HG03135 (cell line): ENCODE data around the gene PARVA.

Experiments used
- ATAC-seq: cut with Tn5 transposase; IDR thresholded peaks from one replicate; pipeline ENCODE4 v1.9.1; 2021; ENCODE audit warnings: mild to moderate bottlenecking, moderate library complexity; ENCODE audit not compliant: unreplicated experiment

Gene PARVA

GRCh38 chr11:12544986-12545775, 167.8 kb downstream of the PARVA start:
- no peak for ATAC-seq

DNA sequence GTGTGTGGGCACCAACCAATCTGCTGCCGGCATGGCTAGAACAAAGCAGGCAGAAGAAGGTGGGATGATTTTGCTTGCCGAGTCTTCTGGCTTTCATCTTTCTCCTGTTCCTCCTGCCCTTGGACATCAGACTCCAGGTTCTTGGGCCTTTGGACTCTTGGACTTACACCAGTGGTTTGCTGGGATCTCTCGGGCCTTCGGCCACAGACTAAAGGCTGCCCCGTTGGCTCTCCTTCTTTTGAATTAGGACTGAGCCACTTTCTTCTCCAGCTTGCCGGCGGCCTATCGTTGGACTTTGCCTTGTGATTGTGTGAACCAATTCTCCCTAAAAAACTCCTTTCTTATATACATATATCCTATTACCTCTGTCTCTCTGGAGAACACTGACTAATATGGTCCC, 168.8 kb downstream of the PARVA start:
- ATAC-seq: no peak

DNA sequence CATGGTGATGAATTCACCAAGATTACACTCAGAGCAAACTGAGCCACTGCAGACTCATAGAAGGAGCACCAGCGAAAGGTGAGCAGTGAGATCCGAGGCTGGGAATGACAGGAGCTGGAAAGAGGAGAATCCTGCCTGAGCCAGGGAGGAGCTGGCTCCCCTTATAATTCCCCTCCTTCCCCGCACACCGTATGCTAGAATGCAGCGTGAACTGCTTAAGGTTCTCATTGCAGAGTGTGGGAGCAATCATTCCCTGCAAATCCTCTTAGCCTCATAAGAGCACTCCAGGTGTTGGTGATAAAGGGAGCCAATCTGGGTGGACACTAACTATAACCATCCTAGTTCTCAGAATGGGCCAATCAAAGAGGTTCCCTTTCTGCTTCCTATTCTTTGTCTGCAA, 169.3 kb downstream of the PARVA start:
- ATAC-seq: no peak

GRCh38 chr11:12547953-12548650, 170.7 kb downstream of the PARVA start:
- no peak for ATAC-seq

DNA sequence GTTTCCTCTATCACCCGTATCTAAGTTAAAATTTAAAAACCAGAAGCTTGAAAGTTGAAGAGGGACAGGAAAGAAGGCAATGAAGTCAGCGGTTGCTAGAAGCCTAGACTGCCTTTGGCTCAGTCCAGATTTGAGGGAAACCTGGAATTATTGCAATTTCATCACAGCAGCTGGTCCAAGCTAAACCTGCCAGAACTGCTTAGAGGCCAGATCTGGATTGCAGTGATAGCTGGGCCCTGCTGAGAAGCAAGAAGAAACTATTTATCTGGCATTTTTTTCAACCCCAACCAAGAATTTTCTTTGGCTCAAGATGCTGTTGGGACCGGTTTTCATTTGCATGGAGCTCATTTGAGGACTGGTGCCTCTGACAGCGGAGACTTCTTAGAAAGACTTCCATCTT, 175.3 kb downstream of the PARVA start:
- no peak for ATAC-seq

- no peak for ATAC-seq
Measured at GRCh38 chr11:12554122-12554521, 176.8 kb downstream of the PARVA start.

DNA sequence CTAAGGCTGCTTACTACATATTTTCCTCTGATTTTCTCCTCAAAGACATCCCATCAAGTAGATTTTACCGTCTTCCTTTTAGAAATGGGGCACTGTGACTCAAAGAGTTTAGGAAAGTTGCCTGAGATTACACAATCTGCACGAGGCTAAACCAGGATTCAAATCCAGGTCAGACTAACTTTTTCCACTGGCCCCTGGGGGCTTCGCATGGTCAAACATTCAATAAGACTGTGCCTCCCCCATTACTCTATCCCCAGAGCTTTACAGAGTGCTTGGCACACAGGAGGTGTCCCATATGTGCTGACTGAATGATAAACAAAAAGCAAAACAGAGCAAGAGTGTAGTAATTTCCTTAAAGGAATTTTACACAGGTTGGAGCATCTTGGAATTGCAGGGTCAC, 178.8 kb downstream of the PARVA start:
- ATAC-seq: no peak

DNA sequence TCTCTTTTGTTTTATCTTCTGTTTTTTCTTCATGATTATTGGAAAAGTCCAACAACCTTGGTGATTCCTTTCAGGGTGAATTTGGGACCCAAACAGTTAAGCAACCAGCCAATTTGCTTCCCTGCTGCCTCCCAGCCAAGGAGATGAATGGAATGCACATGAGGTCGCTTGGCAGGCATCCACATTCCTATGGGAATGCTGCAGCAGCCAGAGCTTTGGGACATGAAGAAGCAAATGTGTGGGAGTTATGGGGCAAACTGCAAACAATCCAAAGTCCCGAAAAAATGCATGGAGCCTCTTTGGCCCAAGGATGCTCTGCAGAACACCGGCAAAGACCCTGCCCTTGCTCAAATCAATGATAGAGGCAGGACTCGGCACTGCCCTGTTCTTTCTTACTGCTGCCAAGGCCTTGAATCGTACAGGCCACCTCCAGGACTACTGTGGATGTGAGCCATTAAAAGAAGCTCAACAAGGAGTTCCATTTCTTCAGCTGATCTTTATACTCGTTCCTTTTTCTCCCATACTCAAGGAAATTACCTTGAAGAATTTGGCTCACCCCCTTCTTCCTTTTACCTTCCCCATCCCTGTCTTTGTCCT, 179.5 kb downstream of the PARVA start:
- ATAC-seq: no peak

GRCh38 chr11:12559011-12559410, 181.6 kb downstream of the PARVA start:
- no peak for ATAC-seq

DNA sequence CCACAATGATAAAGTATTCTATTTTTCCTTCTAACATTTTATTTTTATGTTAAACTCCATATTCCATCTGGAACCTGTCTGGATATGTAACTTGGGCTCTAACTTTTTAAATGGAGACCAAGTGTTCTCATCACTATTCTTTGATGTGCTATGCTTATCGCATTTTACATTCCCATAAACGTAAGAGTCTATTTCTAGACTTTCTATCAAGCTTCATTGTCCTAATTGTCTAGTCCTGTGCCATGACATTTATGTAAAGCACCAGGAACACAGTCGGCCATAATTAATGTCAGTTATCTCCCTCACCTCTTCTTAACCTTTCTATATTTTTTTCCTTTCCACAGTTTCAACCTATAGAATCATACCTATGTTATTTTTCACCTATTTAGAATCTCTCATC, 183.0 kb downstream of the PARVA start:
- ATAC-seq: no peak

DNA sequence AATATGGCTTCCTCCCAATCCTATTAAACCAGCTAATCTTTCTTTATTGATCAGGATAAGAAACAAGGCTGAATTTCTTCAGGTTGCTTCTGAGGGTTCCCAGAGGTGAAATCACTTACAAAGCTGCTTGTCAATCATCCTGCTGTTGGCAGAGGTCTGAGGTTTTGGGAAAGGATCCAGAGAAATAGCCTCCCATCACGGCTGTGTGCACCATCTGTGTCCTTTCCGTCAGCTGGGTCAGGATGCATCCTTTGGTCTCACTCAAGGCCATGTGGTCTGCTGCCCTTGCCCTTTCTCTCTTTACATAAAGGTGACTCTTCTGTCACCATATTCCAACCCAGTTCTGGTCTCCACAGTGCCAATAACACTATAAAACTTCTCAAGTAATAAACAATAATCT, 183.5 kb downstream of the PARVA start:
- no peak for ATAC-seq

DNA sequence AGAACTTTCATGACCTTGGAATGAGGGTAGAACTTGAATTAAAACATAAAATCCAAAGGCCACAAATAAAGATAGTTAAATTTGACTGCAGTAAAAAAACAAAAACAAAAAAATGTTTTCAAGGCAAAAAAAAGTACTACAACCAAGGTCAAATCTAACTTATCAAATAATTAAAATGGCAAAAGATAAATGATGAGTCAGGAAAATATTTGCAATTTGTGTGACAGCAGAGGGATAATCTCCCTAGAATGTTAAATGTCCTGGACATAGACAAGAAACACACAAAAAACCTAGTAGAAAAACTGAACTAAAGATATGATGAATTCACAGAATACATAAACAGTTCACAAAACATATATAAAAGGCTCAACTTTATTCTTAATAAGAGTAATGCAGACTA, 186.6 kb downstream of the PARVA start:
- ATAC-seq: no peak

DNA sequence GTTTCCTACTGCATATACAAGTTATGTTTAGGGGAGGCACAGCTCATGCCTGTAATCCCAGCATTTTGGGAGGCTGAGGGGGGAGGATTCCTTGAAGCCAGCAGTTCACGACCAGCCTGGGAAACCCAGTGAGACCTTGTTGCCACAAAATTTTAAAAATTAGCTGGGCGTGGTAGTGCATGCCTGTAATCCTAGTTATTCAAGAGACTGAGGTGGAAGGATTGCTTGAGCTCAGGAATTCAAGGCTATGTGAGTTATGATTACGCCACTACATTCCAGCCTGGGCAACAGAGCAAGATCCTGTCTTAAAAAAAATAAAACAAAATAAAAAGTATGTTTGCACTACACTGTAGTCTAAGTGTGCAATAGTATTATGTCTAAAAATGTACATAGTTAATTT, 188.0 kb downstream of the PARVA start:
- ATAC-seq: no peak

DNA sequence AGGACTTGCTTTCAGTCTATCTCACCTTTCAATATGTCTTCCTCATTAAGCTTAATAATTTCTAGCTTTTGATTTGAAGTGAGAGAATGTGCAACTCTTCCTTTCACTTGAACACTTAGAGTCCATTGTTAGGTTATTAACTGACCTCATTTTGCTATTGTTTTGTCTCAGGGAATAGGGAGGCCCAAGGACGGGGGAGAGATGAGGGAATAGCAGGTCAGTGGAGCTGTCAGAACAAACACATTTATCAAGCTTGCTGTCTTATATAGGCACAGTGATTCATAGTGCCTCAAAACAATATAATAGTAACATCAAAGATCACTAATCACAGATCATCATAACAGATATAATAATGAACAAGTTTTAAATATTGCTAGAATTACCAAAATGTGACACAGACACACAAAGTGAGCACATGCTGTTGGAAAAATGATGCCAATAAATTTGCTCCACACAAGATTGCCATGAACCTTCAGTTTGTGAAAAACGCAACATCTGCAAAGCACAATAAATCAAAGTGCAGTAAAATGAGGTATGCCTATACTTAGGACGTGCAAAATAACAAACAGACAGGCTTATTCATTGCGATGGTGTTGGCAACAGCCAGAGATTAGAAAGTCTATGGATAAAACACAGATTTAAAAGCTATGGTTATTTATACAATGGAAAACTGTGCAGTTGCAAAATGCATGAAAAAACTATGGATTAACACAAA, 190.5 kb downstream of the PARVA start:
- ATAC-seq: no peak

- no peak for ATAC-seq
Measured at GRCh38 chr11:12569499-12570425, 192.4 kb downstream of the PARVA start.

DNA sequence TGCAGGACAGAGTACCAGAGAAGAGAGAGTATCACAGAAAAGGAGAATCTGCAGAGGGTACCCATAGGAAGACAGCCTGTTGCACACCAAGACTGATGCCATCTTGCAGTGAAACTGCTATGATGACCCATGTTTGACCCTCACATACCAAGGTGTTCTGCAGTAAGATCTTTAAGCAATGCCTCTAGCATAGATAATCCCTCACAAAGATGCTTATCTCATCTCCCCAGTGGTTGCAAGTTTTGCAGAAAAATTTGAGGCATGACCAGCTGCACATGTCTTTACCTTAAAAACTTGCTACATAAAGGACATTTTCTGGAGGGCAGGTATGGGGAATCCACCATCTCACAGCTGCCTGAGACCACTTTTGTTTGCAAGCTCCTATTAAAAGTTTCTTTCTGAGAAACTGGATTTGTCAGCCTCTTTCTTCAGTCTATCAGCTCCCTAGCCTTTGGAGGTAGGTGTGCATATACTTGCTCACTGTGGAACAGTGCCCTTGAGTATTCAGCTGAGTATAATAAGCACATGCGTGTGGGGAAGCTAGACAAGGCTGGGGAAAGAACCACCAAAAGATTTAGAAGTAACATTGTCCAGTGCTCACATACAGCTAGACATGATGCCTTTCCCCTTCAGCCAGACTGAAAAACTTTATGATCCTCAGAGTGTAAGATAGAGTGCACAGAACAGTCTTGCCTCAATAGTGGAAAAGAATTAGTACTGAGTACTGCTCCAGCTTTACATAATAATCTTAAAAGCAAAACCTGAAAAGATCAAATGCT, 196.5 kb downstream of the PARVA start:
- ATAC-seq: no peak

- no peak for ATAC-seq
Measured at GRCh38 chr11:12577725-12578644, 200.6 kb downstream of the PARVA start.

DNA sequence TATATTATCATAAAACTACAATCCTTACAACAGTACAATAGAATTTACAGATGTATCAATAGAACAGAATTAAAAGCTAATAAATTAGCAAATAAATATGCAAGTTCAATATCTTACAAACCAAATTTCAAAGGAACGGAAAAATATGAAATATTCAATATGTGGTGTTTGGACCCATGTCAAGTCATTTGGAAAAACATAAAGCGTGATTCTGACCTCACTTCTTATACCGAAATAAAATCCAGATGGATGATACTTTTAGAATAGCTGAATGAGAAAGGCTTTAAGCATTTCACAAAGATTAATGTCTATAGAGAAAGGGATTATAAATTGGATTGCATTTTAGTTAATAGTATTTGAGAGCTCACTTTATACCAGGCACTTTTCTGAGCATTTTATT, 204.0 kb downstream of the PARVA start:
- no peak for ATAC-seq

DNA sequence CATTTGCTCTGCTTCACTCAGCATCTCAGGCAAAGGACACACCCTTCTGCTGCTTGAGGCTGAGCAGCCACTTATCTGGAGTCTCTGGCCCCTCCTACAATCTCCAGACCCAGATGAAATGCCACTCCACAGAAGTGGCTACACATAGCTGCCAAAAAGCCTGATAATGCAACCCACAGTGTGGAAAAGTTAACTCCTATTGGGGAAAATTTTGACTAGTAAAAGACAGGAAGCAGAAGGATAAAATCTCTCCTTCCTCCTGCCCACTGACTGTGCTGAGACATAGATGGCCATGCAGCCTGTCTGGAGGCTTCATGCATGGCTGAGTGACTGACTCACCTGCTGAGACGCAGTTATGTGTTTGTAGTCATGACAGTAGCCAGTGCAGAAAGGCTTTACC, 204.6 kb downstream of the PARVA start:
- no peak for ATAC-seq
